ENCODE measurements around the gene ARHGAP8. TPM values are rescaled to one million over a fixed set of nuclear protein-coding genes. Genes with fewer than 3 reads are reported as not detected.

ARHGAP8 gene
- total and polyA plus RNA-seq, 2 of the 13 experiments (the other 11 are each of a cell fraction or from before 2014, with no cell fraction given) = 0.07 TPM; not detected in 1

DNA sequence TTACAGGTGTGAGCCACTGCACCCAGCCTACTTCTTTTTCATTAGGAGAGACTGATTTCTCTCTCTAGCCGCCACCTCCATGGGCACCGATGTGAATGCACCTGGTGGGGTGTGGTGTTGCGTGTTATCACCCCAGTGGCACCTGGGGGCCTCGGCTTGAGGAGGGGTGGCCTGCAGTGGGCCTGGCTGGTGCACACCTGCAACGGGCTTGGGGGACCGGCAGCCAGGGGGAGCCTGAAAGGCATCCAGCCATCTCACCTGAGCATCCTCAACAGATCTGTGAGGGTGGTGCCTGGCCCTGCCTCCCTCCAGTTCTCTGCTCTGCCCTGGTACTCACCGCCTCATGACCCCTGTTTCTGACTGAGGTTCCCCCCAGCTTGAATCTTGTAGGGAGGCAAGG lies 108.9 kb downstream of the ARHGAP8 start:
- no peaks in the 10 kb centered on the region for H3K4me1 ChIP-seq (ENCODE audit: insufficient read depth, low read length)
- WGBS (ENCODE audit: low lambda C conversion rate) = 6% methylated on average over 6 of the region's 7 CpGs
- H3K79me2 ChIP-seq (ENCODE audit: insufficient read depth, low read length) = no peaks in the 10 kb centered on the region
- H3K4me3 ChIP-seq (replicated peaks in 1 of 3; ENCODE audit: insufficient read depth in 1 of 3, low read depth in 2 of 3, low read length in 3 of 3) = no peak overlapping the region
- H3K9ac ChIP-seq (ENCODE audit: insufficient read depth, low read depth, low read length) = no peak overlapping the region
- in situ Hi-C loops (cut with HindIII; ENCODE audit: extremely low pct_ligation_motif_present, low pct_unique_long_range_greater_than_20kb) (no loop called here), intact Hi-C loops (cut with micrococcal nuclease; ENCODE audit: unreplicated experiment) (no loop called here)
- no peak overlapping the region for H3K27ac ChIP-seq (ENCODE audit: extremely low read length, insufficient read depth, low read length)
- peaks cover 0 to 19% of the 10 kb centered on the region in 2 experiments; a peak in 2 of 5 replicates for H3K27me3 ChIP-seq (ENCODE audit: control insufficient read depth in 1 of 2, insufficient read depth in 2 of 2, low read length in 2 of 2)
- no peak overlapping the region for H2AFZ ChIP-seq (ENCODE audit: low read length)
- DNase-seq (ENCODE audit: low spot score) = no peak
- H3K4me2 ChIP-seq (ENCODE audit: low read depth, low read length) = no peak overlapping the region
- ChIA-PET POLR2A (no interaction called here), CTCF (ENCODE audit: low intra/inter-chr PET ratio, low total read pairs) (no interaction called here)
- ATAC-seq = no peak
- no peaks in the 10 kb centered on the region for H4K20me1 ChIP-seq (ENCODE audit: insufficient read depth, low read length)
- no peaks in the 10 kb centered on the region for H3K9me3 ChIP-seq (ENCODE audit: low read length)
- BruUV-seq (replicated peaks) = no TSS peak
- no peaks in the 10 kb centered on the region for H3K36me3 ChIP-seq (replicated peaks in 1 of 2; ENCODE audit: control insufficient read depth in 1 of 2, insufficient read depth in 2 of 2, low read length in 2 of 2)
- FAIRE-seq = no peak
- no peak for TF ChIP-seq KDM2A (CRISPR knock-in tag; IDR thresholded peaks at IDR 0.05; ENCODE audit: borderline replicate concordance, low read depth)
- no peak for TF ChIP-seq AGO1 (IDR thresholded peaks at IDR 0.05; ENCODE audit: low read depth, low read length, poor library complexity, severe bottlenecking)
- TF ChIP-seq FLYWCH1 (CRISPR knock-in tag; IDR thresholded peaks at IDR 0.05) = no peak
- no peak for TF ChIP-seq ZNF12 (CRISPR knock-in tag; IDR thresholded peaks at IDR 0.05)
- TF ChIP-seq TRIM24 (CRISPR knock-in tag; IDR thresholded peaks at IDR 0.05) = no peak
- TF ChIP-seq, protein P1, sequence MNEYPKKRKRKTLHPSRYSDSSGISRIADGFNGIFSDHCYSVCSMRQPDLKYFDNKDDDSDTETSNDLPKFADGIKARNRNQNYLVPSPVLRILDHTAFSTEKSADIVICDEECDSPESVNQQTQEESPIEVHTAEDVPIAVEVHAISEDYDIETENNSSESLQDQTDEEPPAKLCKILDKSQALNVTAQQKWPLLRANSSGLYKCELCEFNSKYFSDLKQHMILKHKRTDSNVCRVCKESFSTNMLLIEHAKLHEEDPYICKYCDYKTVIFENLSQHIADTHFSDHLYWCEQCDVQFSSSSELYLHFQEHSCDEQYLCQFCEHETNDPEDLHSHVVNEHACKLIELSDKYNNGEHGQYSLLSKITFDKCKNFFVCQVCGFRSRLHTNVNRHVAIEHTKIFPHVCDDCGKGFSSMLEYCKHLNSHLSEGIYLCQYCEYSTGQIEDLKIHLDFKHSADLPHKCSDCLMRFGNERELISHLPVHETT (CRISPR knock-in tag; conservative IDR thresholded peaks at IDR 0.05) = no peak
- no peak for TF ChIP-seq YY1 (IDR thresholded peaks at IDR 0.05; ENCODE audit: insufficient read depth, insufficient replicate concordance, low read depth, low read length)
- TF ChIP-seq, protein P2, sequence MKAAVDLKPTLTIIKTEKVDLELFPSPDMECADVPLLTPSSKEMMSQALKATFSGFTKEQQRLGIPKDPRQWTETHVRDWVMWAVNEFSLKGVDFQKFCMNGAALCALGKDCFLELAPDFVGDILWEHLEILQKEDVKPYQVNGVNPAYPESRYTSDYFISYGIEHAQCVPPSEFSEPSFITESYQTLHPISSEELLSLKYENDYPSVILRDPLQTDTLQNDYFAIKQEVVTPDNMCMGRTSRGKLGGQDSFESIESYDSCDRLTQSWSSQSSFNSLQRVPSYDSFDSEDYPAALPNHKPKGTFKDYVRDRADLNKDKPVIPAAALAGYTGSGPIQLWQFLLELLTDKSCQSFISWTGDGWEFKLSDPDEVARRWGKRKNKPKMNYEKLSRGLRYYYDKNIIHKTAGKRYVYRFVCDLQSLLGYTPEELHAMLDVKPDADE (CRISPR knock-in tag; IDR thresholded peaks at IDR 0.05) = no peak
- no peak for TF ChIP-seq PRMT3 (CRISPR knock-in tag; IDR thresholded peaks at IDR 0.05; ENCODE audit: borderline replicate concordance, low read depth)
- no peak for TF ChIP-seq DNMT3B (CRISPR knock-in tag; conservative IDR thresholded peaks at IDR 0.05)
- TF ChIP-seq PPARG (CRISPR knock-in tag; conservative IDR thresholded peaks at IDR 0.05) = no peak
- TF ChIP-seq, protein P3, sequence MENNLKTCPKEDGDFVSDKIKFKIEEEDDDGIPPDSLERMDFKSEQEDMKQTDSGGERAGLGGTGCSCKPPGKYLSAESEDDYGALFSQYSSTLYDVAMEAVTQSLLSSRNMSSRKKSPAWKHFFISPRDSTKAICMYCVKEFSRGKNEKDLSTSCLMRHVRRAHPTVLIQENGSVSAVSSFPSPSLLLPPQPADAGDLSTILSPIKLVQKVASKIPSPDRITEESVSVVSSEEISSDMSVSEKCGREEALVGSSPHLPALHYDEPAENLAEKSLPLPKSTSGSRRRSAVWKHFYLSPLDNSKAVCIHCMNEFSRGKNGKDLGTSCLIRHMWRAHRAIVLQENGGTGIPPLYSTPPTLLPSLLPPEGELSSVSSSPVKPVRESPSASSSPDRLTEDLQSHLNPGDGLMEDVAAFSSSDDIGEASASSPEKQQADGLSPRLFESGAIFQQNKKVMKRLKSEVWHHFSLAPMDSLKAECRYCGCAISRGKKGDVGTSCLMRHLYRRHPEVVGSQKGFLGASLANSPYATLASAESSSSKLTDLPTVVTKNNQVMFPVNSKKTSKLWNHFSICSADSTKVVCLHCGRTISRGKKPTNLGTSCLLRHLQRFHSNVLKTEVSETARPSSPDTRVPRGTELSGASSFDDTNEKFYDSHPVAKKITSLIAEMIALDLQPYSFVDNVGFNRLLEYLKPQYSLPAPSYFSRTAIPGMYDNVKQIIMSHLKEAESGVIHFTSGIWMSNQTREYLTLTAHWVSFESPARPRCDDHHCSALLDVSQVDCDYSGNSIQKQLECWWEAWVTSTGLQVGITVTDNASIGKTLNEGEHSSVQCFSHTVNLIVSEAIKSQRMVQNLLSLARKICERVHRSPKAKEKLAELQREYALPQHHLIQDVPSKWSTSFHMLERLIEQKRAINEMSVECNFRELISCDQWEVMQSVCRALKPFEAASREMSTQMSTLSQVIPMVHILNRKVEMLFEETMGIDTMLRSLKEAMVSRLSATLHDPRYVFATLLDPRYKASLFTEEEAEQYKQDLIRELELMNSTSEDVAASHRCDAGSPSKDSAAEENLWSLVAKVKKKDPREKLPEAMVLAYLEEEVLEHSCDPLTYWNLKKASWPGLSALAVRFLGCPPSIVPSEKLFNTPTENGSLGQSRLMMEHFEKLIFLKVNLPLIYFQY (CRISPR knock-in tag; IDR thresholded peaks at IDR 0.05; ENCODE audit: borderline replicate concordance) = no peak
- TF ChIP-seq, protein P4, sequence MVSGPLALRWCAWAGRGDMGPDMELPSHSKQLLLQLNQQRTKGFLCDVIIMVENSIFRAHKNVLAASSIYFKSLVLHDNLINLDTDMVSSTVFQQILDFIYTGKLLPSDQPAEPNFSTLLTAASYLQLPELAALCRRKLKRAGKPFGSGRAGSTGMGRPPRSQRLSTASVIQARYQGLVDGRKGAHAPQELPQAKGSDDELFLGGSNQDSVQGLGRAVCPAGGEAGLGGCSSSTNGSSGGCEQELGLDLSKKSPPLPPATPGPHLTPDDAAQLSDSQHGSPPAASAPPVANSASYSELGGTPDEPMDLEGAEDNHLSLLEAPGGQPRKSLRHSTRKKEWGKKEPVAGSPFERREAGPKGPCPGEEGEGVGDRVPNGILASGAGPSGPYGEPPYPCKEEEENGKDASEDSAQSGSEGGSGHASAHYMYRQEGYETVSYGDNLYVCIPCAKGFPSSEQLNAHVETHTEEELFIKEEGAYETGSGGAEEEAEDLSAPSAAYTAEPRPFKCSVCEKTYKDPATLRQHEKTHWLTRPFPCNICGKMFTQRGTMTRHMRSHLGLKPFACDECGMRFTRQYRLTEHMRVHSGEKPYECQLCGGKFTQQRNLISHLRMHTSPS (CRISPR knock-in tag; IDR thresholded peaks at IDR 0.05; ENCODE audit: low read depth) = no peak
- TF ChIP-seq, protein P5, sequence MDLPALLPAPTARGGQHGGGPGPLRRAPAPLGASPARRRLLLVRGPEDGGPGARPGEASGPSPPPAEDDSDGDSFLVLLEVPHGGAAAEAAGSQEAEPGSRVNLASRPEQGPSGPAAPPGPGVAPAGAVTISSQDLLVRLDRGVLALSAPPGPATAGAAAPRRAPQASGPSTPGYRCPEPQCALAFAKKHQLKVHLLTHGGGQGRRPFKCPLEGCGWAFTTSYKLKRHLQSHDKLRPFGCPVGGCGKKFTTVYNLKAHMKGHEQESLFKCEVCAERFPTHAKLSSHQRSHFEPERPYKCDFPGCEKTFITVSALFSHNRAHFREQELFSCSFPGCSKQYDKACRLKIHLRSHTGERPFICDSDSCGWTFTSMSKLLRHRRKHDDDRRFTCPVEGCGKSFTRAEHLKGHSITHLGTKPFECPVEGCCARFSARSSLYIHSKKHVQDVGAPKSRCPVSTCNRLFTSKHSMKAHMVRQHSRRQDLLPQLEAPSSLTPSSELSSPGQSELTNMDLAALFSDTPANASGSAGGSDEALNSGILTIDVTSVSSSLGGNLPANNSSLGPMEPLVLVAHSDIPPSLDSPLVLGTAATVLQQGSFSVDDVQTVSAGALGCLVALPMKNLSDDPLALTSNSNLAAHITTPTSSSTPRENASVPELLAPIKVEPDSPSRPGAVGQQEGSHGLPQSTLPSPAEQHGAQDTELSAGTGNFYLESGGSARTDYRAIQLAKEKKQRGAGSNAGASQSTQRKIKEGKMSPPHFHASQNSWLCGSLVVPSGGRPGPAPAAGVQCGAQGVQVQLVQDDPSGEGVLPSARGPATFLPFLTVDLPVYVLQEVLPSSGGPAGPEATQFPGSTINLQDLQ (CRISPR knock-in tag; IDR thresholded peaks at IDR 0.05) = no peak
